HG03558 (cell line): ENCODE results near the gene HDAC7.

Experiments
- ATAC-seq: cut with Tn5 transposase; IDR thresholded peaks from one replicate; pipeline ENCODE4 v1.9.1; 2021; ENCODE audit warnings: moderate number of reproducible peaks; ENCODE audit not compliant: unreplicated experiment; ENCODE audit errors: extremely low read depth

Gene HDAC7

GRCh38 chr12:47771304-47771703 lies 48.4 kb downstream of the HDAC7 start:
- no peak for ATAC-seq

- ATAC-seq = no peak
Observed at GRCh38 chr12:47770086-47770726, 49.5 kb downstream of the HDAC7 start.

- ATAC-seq = no peak
Observed at GRCh38 chr12:47769234-47770085, 50.2 kb downstream of the HDAC7 start.

- no peak for ATAC-seq
Observed at GRCh38 chr12:47768323-47768811, 51.3 kb downstream of the HDAC7 start.

- no peak for ATAC-seq
Observed at GRCh38 chr12:47767216-47767724, 52.4 kb downstream of the HDAC7 start.

- no peak for ATAC-seq
Observed at GRCh38 chr12:47766502-47767215, 53.0 kb downstream of the HDAC7 start.

- ATAC-seq = no peak
Observed at GRCh38 chr12:47763481-47764346, 56.0 kb downstream of the HDAC7 start.

GRCh38 chr12:47762850-47763465 lies 56.7 kb downstream of the HDAC7 start:
- no peak for ATAC-seq

- ATAC-seq = no peak
Observed at GRCh38 chr12:47758834-47759690, 60.6 kb downstream of the HDAC7 start, which contains the start of gene RAPGEF3. Gene RAPGEF3, minus strand, starts transcription at chr12:47758880. Its CDS starts 324 bp downstream, at chr12:47758556.

- ATAC-seq = no peak
Observed at GRCh38 chr12:47758584-47758833, 61.2 kb downstream of the HDAC7 start.

GRCh38 chr12:47757840-47758583 lies 61.7 kb downstream of the HDAC7 start:
- no peak for ATAC-seq

GRCh38 chr12:47757364-47757839 lies 62.3 kb downstream of the HDAC7 start:
- ATAC-seq = no peak

- ATAC-seq = peak; percentile 56
Observed at GRCh38 chr12:47755655-47756562, 63.8 kb downstream of the HDAC7 start.

GRCh38 chr12:47754881-47755280 lies 64.8 kb downstream of the HDAC7 start:
- no peak for ATAC-seq

GRCh38 chr12:47754126-47754525 lies 65.6 kb downstream of the HDAC7 start:
- ATAC-seq = no peak

GRCh38 chr12:47753021-47754001 lies 66.4 kb downstream of the HDAC7 start:
- no peak for ATAC-seq
